Activated T-cell treated with anti-CD3 and anti-CD28 coated beads, Interleukin-2, amount 50 U/mL, for 4 hours (primary cell): Measurements from ENCODE around the gene SMYD2. TPM values are rescaled to one million over a fixed set of nuclear protein-coding genes. Genes with fewer than 3 reads are reported as not detected.

ENCODE experiments used
- ATAC-seq, 2 donors: fragments of 200-7000 bp; cut with Tn5 transposase; one replicate each; pipeline ENCODE4 v1.10.0; 2021
- DNase-seq: peaks from one replicate; pipeline ENCODE4 v3.0.0-alpha.2; 2020
- H3K27me3 Mint-ChIP-seq: one replicate; pipeline ENCODE4 v1.8.0; 2021; ENCODE audit warnings: low read depth, mixed read lengths
- H3K36me3 Mint-ChIP-seq: one replicate; pipeline ENCODE4 v1.8.0; 2022; ENCODE audit warnings: mixed read lengths; ENCODE audit not compliant: insufficient read depth
- H3K4me1 Mint-ChIP-seq: one replicate; pipeline ENCODE4 v1.8.0; 2021; ENCODE audit warnings: low read depth, mixed read lengths
- H3K4me3 Mint-ChIP-seq: one replicate; pipeline ENCODE4 v1.8.0; 2021; ENCODE audit warnings: mild to moderate bottlenecking, moderate library complexity, mixed read lengths
- H3K9me3 Mint-ChIP-seq: one replicate; pipeline ENCODE4 v1.8.0; 2021; ENCODE audit warnings: mixed read lengths
- total RNA-seq, 3 donors: library from RNA; stranded (reverse); gene quantifications; one replicate each; pipeline ENCODE4 v1.2.1, GENCODE V29; 2021

SMYD2 gene
- total RNA-seq, 3 donors from 2014 or later: 15.6 to 21.9 (median 18.4) TPM

DNA sequence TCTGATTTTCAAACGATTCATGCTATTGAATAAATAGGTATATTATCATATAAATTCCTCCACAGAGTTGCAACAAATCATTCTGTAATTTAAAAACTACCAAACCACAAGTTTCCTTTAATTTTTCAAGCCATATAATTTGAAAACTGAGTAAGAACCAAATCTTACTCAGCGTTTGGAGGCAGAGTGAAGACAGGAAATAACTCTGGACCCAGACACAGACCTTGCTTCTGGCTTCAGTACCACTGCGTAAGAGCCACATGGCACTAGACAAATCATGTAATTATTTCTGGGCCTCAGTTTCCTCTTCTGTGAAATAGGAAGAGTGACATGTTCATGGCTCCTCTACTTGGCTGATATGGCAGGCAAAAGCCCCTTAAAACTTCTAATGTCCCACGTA lies 82.4 kb downstream of the SMYD2 start:
- no peak overlapping the region for H3K4me3 Mint-ChIP-seq
- DNase-seq: no peak
- H3K4me1 Mint-ChIP-seq: no peaks in the 10 kb centered on the region
- ATAC-seq: no peak
- no peaks in the 10 kb centered on the region for H3K9me3 Mint-ChIP-seq
- H3K36me3 Mint-ChIP-seq: no peaks in the 10 kb centered on the region
- peaks cover 37% of the 10 kb centered on the region for H3K27me3 Mint-ChIP-seq

DNA sequence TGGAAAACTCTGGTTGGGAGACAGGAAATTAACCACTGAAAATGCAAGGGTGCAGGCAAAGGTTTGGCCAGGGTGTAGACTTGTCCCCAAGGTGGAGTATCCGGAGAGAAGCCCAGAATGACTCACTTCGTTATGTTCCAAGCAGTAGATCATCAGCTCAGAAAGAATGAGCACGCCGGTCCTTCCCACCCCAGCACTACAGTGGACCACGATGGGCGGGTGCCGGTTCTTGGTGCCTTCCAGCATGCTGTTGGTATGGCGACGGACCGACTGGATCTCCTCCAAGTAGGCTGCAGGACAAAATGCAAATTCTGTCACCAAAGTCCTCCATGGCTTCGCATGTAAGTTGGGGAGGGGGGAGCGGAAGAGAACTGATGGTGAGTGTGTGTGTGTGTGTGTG lies 83.4 kb downstream of the SMYD2 start:
- no peak overlapping the region for H3K4me3 Mint-ChIP-seq
- H3K27me3 Mint-ChIP-seq: peaks cover 41% of the 10 kb centered on the region
- no peaks in the 10 kb centered on the region for H3K4me1 Mint-ChIP-seq
- peaks cover 1% of the 10 kb centered on the region for H3K36me3 Mint-ChIP-seq
- no peaks in the 10 kb centered on the region for H3K9me3 Mint-ChIP-seq
- no peak for ATAC-seq
- DNase-seq: no peak

DNA sequence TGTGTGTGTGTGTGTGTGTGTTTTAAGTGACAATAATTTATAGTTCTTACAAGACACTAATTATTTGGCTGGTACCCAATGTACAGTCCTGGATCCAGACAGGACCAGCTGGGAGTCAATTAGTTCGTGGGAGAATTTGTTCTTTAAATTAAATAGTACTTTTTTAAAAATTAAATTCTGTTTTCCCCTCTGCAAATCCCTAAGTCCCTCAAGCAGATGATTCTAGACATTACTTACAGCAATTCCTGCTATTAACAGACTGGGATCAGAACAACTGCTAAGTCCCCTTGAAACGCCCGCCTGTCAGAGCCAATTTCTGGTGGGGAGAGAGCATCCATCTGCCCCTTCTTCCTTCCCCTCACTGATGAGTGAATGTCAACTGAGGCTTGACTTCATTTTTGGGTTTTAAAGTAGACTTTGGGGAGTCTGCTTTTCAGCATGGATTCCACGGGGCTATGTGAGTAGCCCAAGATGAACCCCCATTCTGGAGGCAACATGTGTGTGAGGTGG lies 83.9 kb downstream of the SMYD2 start:
- DNase-seq (no peak), ATAC-seq (no peak)
- Mint-ChIP-seq H3K36me3 (peaks cover 1% of the 10 kb centered on the region), H3K4me3 (no peak overlapping the region), H3K27me3 (peaks cover 42% of the 10 kb centered on the region), H3K4me1 (no peaks in the 10 kb centered on the region), H3K9me3 (no peaks in the 10 kb centered on the region)

- Mint-ChIP-seq H3K4me3 (no peak overlapping the region), H3K36me3 (peaks cover 1% of the 10 kb centered on the region), H3K27me3 (peaks cover 33% of the 10 kb centered on the region), H3K4me1 (no peaks in the 10 kb centered on the region), H3K9me3 (no peaks in the 10 kb centered on the region)
- no peak for DNase-seq
- ATAC-seq: no peak
These were observed 86.9 kb downstream of the SMYD2 start for GRCh38 chr1:214367841-214368240.

DNA sequence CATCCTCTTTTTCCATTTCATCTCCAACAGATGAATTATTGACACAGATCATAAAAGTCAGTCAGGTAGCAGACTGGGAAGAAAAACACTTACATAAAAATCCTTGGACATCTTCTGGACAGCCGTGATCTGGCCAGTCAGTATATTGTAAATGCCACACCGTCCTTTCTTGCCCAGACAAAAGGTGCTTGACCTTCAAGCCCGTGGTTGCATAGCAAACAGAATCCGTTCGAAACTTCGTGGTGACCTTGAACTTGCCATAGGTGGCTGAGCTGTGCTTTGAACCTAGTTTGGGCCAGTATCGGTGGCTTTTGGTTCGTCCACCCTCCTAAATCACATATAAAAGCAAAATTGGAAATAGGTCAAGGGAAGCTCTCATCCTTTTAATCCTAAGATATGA lies 88.4 kb downstream of the SMYD2 start:
- DNase-seq: no peak
- no peak for ATAC-seq
- no peaks in the 10 kb centered on the region for H3K4me1 Mint-ChIP-seq
- peaks cover 1% of the 10 kb centered on the region for H3K36me3 Mint-ChIP-seq
- H3K4me3 Mint-ChIP-seq: no peak overlapping the region
- no peaks in the 10 kb centered on the region for H3K9me3 Mint-ChIP-seq
- peaks cover 26% of the 10 kb centered on the region for H3K27me3 Mint-ChIP-seq

- Mint-ChIP-seq H3K9me3 (no peaks in the 10 kb centered on the region), H3K4me1 (no peaks in the 10 kb centered on the region), H3K4me3 (no peak overlapping the region), H3K36me3 (peaks cover 1% of the 10 kb centered on the region), H3K27me3 (peaks cover 24% of the 10 kb centered on the region)
- DNase-seq (no peak), ATAC-seq (no peak)
These were observed 89.7 kb downstream of the SMYD2 start for GRCh38 chr1:214370615-214371014.

GRCh38 chr1:214372092-214372491 lies 91.1 kb downstream of the SMYD2 start:
- no peak overlapping the region for H3K4me3 Mint-ChIP-seq
- no peak for ATAC-seq
- DNase-seq: no peak
- H3K27me3 Mint-ChIP-seq: peaks cover 15% of the 10 kb centered on the region
- no peaks in the 10 kb centered on the region for H3K4me1 Mint-ChIP-seq
- H3K9me3 Mint-ChIP-seq: no peaks in the 10 kb centered on the region
- H3K36me3 Mint-ChIP-seq: peaks cover 1% of the 10 kb centered on the region

DNA sequence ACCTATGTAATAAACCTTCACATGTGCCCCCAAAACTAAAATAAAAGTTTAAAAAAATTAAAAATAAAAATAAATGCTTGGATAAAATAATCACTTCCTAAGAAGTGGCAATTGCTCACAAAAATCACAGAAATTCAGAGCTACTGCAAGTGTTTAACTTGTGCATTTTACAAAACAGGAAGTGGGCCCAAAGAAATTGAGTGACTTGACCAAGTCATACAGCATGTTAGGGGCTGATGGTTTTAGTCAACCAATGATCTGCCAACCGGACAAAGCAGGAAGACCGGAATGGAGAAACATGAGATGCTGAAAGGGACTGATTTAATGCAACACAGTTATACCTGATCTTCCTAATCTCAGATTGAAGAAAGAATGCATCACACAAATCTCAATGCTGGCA lies 96.5 kb downstream of the SMYD2 start:
- H3K9me3 Mint-ChIP-seq: no peaks in the 10 kb centered on the region

DNA sequence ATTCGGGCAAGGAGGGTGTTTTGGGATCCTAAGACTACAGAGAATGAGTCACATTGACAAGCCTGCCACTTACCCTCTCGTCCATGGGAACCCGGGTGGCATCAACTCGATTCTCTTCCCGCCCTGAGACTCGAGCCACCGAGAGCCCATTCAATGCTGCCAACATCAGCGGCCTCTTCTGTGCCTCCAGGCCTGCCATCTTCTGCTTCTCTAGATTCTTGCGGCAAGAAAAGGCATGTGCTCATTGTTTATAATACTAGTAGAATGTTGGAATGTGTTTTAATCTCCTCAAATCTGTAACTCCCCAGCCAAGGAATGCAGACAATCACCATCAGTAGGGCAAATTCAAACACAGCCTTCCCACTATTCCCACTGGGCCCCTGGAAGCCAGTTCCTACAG lies 96.9 kb downstream of the SMYD2 start:
- no peaks in the 10 kb centered on the region for H3K36me3 Mint-ChIP-seq
- no peak overlapping the region for H3K4me3 Mint-ChIP-seq
- DNase-seq: no peak
- H3K9me3 Mint-ChIP-seq: no peaks in the 10 kb centered on the region
- no peaks in the 10 kb centered on the region for H3K4me1 Mint-ChIP-seq
- H3K27me3 Mint-ChIP-seq: no peaks in the 10 kb centered on the region
- no peak for ATAC-seq

More for the DNA sequence above, 96.5 kb downstream of the SMYD2 start:
- Mint-ChIP-seq H3K36me3 (no peaks in the 10 kb centered on the region), H3K4me3 (no peak overlapping the region), H3K27me3 (no peaks in the 10 kb centered on the region), H3K4me1 (no peaks in the 10 kb centered on the region)
- ATAC-seq (no peak), DNase-seq (no peak)

- ATAC-seq: no peak
- no peaks in the 10 kb centered on the region for H3K27me3 Mint-ChIP-seq
- no peaks in the 10 kb centered on the region for H3K4me1 Mint-ChIP-seq
- no peaks in the 10 kb centered on the region for H3K36me3 Mint-ChIP-seq
- no peaks in the 10 kb centered on the region for H3K9me3 Mint-ChIP-seq
- H3K4me3 Mint-ChIP-seq: no peak overlapping the region
- no peak for DNase-seq
These were observed 97.5 kb downstream of the SMYD2 start for GRCh38 chr1:214378492-214378891.

- Mint-ChIP-seq H3K36me3 (no peaks in the 10 kb centered on the region), H3K27me3 (no peaks in the 10 kb centered on the region), H3K4me3 (no peak overlapping the region), H3K4me1 (no peaks in the 10 kb centered on the region), H3K9me3 (no peaks in the 10 kb centered on the region)
- ATAC-seq (no peak), DNase-seq (no peak)
These were observed 98.4 kb downstream of the SMYD2 start for GRCh38 chr1:214379236-214379970.

DNA sequence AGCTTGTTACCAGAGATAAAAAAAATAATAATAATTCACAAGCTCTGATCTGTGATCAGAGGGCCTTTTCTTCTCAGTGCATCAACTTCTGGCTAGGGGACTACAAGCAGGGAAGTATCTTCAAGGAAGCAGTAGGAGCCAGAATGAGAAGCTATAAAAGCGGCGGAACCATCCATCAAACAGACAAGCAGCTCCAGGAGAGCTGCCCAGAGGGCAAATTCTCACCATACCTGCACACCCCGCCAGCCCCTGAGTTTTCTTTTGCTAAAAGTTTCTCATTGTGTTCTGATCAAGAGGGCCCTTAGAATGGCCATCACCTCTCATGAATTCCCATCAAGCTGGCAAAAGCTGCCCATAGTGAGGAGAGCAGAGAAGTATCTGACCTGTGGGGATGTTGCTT lies 99.4 kb downstream of the SMYD2 start:
- Mint-ChIP-seq H3K36me3 (no peaks in the 10 kb centered on the region), H3K9me3 (no peaks in the 10 kb centered on the region), H3K4me3 (no peak overlapping the region), H3K4me1 (no peaks in the 10 kb centered on the region), H3K27me3 (no peaks in the 10 kb centered on the region)
- DNase-seq (no peak), ATAC-seq (no peak)

DNA sequence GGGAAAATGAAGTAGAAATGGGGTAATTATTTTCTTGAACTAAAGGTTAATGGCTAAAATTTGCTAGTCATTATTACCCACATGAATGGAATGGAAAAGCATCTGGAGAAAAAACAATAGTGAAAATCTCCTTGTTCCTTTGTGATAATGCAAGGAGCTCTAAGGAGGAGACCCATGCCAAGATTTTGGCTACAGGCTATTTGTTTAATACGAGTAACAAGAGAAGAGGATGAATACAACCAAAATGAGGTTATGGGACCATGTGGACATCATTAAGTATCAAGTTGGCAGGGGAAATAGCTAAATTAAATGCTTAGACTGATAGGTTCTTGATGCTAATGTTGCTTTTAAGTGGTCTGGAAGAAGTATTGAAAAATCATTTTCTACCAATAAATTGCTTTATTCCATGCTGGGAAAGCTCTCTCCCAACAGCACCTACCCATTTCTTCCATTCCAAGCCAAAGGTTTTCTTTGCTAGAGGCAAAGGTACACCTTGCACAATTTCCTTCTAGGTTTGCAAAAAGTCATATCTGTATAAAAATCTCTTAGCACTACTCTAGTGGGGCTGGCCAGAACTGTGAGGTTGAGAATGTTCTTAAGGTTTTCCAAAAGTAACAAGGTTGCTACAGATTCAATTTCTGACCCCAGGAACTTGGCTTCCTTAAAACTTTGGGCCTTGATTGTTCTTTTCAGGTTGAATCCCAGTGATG lies 100.2 kb downstream of the SMYD2 start:
- no peaks in the 10 kb centered on the region for H3K36me3 Mint-ChIP-seq

GRCh38 chr1:214383381-214384372 lies 102.7 kb downstream of the SMYD2 start:
- no peak overlapping the region for H3K4me3 Mint-ChIP-seq
- ATAC-seq (no peak), DNase-seq (no peak)
- no peaks in the 10 kb centered on the region for H3K4me1 Mint-ChIP-seq
- no peaks in the 10 kb centered on the region for H3K27me3 Mint-ChIP-seq
- H3K36me3 Mint-ChIP-seq: no peaks in the 10 kb centered on the region
- no peaks in the 10 kb centered on the region for H3K9me3 Mint-ChIP-seq

More for the DNA sequence above, 100.2 kb downstream of the SMYD2 start:
- Mint-ChIP-seq H3K4me1 (no peaks in the 10 kb centered on the region), H3K27me3 (no peaks in the 10 kb centered on the region), H3K9me3 (no peaks in the 10 kb centered on the region), H3K4me3 (no peak overlapping the region)
- ATAC-seq (no peak), DNase-seq (no peak)
